ENCODE data around the gene PKN1.
"Not testable (repeated sequence)": the region's sequence is repeated elsewhere in the genome, so short reads cannot be mapped to it uniquely, and the experiment has no call there.

The PKN1 gene

GRCh38 chr19:14492756-14493337 is 59.7 kb downstream of the PKN1 start:
- no peak for DNase-seq

GRCh38 chr19:14494411-14494810 is 61.3 kb downstream of the PKN1 start:
- DNase-seq, result no peak

DNA sequence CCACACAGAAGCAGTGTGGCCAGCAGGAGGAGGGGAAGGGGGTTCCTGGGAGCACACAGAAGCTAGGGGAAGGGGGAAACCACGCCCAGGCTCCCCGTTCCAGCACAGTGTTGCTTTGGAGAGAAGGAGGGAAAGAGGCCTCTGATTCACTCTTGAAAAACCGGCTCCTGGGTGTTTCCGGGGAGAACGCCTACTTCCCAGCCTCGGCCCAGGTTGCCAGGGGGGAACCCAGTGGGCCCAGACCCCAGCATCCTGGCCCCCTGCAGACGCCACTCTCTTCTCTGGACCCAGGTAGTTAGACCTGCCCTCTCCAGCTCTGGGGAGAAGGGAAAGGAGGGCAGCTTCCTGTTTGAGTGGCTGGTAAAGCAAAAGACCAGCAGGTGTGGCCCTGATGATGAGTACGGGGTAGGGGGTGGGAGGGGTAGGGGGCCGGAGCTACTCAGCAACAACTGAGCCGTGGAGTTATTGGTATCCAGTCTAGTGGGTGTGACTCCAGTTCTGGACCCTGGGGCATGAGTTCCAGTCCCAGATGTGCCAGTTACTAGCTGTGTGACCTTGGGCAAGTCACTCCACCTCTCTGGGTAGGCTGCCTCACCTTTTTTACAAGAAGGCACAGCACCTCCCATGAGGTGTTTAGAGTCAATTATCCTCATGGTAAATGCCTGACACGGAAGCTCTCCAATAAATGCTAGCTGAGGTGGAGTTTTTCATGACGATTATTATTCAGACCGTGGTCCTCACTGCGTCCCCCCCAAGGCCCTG is 62.0 kb downstream of the PKN1 start:
- no peak for DNase-seq

DNA sequence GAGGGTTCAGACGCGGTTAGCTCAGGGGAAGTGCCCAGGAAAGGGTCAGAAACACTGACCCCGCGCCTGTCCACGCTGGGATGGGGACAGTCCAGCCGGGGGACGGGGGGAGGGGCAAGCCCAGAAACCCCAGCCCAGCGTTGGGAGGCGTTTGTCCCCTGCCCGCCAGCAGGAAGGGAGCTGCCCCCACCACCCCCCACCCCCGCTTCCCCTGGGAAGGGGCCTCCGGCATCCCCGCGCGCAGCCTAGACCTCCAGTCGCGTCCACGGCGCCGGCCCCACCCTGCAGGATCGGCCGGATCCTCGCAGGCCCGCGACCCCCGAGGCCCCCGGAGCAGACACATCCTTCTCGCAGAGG is 62.5 kb downstream of the PKN1 start:
- no peak for DNase-seq

GRCh38 chr19:14496029-14496833 is 63.1 kb downstream of the PKN1 start, which contains the start of gene GIPC1:
Gene GIPC1 (minus strand): TSS chr19:14496127. CDS start chr19:14482976, 13,151 bp downstream.
- peak; percentile 73 for DNase-seq

GRCh38 chr19:14496834-14497227 is 63.7 kb downstream of the PKN1 start:
- no peak for DNase-seq

DNA sequence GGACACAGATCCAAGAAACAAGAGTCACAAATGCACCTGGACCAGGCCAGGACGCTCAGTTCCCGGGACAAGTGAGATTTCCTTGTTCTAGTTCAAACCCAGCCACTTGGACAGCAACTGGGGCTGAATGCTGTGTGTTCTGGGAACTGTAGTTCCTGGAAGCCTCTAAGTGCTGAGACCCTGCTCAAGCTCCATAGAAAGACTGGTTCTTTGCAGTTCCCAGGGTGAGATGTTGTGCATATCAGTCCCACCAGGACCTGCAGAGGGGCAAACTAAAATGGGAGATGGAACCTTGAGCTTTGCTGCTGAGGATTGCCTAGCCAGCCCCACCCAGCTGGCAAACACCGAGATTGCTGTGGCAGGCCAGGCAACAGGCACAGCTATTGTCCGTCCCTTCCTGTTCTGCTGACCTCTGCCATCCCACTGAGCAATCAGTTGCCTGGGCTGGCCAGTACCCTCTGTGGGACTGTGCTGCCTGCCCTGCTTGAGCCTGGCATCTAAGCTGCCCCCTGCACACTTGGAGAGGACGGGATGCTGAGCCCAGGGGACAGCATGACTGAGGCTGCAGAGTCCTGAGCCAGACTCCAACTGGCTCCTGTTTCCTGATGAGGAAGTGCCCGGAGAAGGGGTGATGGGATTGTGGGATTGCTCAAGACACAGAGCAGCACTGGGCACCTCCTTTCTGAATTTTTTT is 64.3 kb downstream of the PKN1 start:
- DNase-seq, result no peak

GRCh38 chr19:14502334-14503092 is 69.4 kb downstream of the PKN1 start:
- DNase-seq, result no peak

GRCh38 chr19:14503285-14503684 is 70.2 kb downstream of the PKN1 start:
- DNase-seq, result no peak

DNA sequence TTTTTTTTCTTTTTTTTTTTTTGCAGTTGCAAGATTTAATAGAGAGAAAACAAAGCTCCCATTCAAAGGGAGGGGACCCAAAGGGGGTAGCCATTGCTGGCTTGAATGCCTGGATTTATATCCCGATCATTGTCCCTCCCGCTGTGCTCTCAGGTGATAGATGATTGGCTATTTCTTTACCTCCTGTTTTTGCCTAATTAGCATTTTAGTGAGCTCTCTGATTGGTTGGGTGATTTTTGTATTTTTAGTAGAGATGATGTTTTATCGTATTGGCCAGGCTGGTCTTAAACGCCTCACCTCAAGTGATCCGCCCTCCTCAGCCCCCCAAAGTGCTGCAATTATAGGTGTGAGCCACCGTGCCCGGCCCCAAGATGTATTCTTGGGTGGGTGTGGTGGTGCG is 71.5 kb downstream of the PKN1 start:
- not testable (repeated sequence) for DNase-seq

DNA sequence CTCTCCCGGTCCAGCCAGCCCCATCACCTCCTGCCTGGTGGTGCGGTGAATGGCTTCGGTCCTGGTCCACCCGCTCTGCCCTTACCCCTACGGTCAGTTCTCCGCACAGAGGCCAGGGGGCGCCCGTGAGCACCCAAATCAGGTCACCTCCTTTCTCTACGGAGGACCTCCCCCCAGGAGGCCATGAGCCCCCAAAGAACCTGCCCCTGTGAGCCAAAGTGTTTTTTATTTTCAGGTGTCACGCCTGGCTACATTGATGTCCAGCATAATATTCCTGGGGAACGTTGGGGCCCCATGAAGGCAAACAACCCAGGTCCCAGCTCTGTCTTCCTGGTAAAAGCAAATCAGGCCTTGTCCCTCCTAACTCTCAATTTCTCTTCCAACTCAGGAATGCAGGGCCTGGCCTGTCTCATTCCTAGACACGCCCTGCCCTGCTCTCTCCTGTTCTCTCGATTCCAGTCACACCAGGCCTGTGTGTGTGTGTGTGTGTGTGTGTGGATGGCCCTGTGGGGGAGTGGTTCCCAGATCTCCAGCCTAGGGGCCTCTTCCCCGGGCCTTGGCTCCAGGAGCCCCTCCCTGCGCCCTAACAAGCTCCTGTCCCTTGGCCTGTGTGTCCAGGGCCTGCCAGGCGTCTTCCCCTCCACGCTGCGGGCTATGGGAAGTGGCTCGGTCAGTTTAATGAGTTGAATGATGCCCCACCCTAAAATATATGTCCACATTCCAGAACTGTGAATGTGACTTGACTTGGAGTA is 72.6 kb downstream of the PKN1 start:
- peak; percentile 61 for DNase-seq

DNA sequence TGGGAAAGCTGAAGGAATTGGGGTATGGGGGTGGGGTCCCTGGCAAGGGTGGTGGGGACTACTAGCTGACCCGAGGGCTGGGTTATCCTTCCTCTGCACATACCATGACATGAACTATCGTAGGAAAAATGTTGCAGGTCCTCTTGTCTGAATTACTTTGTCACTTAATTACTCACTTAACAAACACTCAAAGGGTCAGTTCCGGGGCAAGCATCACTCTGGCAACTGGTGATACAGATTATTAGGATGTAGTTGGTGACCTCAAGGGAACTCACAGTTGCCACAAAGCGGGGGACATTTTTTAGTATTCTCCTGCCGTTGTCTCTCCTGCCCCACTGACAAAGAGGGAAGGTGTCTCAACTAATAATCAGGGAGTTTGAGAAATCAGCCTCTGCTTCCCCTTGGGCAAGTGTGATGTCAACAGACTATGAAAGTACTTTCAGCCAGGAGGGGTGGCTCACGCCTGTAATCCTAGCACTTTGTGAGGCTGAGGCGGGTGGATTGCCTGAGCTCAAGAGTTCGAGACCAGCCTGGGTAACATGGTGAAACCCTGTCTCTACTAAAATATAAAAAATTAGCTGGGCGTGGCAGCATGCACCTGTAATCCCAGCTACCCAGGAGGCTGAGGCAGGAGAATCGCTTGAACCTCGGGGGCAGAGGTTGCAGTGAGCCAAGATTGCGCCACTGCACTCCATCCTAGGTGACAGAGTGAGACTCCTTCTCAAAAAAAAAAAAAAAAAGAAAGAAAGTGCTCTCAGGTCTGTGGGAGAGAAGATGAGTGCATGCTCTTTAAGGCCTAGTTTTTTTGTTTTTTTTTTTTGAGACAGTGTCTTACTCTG is 74.8 kb downstream of the PKN1 start:
- no peak for DNase-seq

DNA sequence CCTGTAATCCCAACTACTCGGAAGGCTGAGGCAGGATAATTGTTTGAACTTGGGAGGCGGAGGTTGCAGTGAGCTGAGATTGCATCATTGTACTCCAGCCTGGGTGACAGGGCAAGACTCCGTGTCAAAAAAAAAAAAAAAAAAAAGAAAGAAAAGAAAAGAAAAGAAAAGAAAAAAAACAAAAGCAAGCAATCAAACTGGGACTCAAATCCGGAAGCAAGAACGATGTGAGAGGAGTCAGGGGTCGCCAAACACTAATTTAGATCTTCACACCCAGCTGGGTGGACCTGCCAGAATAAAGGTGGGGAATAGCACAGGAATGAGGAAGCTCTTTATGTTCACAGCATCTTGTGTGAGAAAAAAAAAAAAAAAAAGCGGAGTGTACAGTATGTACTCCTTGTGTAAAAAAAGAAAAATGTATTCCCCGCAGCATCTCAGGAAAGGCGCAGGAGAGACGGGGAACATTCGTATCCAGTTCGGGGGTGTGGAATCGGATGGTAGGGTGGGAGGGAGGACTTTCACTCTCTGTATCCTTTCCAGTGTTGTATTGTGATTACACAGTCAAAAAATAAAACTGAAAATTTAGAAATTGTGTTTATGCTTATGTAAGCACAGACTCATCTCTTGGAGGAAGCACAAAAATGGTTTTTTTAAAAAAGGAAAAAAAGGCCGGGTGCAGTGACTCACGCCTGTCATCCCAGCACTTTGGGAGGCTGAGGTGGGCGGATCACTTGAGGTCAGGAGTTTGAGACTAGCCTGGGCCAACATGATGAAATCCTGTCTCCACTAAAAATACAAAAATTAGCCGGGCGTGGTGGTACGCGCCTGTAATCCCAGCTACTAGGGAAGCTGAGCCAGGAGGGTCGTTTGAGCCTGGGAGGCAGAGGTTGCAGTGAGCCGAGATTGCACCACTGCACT is 77.5 kb downstream of the PKN1 start:
- DNase-seq, result no peak

DNA sequence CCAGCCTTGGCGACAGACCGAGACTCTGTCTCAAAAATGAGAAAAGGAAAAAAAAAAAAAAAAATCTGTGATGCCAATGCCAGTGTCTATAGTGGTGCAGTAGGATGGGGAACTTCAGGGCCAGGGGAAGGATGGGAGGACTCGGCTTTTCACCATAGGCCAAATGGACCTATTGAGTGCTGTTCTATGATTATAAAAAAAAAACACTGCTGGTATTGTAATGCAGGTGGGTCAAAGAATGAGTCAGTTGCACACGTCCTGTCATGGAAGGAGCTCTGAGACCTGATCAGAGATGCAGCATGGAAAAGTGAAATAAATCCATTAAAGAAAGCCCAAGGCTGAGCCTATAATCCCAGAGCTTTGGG is 78.1 kb downstream of the PKN1 start:
- no peak for DNase-seq

- DNase-seq, result no peak
Measured at GRCh38 chr19:14512406-14512961, 79.4 kb downstream of the PKN1 start.

DNA sequence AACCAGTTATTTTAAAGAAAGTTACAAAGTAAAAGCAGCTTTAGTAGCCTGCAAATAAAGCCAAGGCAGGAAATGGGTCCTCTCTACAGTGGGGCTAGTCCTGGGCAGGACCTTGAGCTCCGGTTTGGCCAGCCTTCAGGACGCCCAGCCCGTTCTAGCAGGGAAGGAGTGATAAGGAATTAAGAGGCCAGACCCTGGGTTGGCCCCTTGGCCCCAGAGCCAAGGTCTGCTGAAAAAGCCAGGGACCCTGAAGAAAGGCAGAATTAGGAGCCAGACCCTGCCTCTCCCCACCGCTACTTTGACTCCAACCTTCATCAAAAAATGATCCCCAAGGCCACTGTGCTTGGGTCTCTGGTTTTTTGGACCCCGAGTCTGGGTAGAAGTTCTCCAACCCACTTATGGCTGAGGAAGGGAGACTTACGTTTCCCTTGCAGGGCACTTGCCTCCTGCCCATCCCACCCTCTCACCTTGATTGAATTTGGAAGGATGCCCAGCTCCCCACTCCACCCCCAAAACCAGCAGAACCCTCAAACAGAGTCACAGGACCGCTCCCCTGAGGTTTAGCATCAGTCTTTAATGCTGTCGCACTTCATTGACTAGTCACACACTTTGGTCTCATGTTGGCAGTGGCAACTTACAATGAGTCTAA is 81.2 kb downstream of the PKN1 start:
- DNase-seq, result no peak

GRCh38 chr19:14515501-14516047 is 82.5 kb downstream of the PKN1 start:
- DNase-seq, result no peak

GRCh38 chr19:14516048-14516534 is 83.0 kb downstream of the PKN1 start:
- DNase-seq, result no peak

Measured in effector CD4-positive, alpha-beta T cell (primary cell).